PC-9 (cell line): ENCODE results near the gene COLGALT1.

ENCODE experiments used
- EZH2 ChIP-seq: fragments of 200-600 bp; sonication (generic); IDR thresholded peaks from 2 replicates; pipeline ENCODE4 v1.8.0; 2017; ENCODE audit warnings: antibody characterized with exemption, low read depth
- TF ChIP-seq, protein P1 (sequence below): fragments of 200-600 bp; sonication (generic); conservative IDR thresholded peaks from 2 replicates; pipeline ENCODE4 v1.6.1; 2017; ENCODE audit warnings: mixed run types, antibody characterized with exemption, mild to moderate bottlenecking, moderate library complexity

DNA sequence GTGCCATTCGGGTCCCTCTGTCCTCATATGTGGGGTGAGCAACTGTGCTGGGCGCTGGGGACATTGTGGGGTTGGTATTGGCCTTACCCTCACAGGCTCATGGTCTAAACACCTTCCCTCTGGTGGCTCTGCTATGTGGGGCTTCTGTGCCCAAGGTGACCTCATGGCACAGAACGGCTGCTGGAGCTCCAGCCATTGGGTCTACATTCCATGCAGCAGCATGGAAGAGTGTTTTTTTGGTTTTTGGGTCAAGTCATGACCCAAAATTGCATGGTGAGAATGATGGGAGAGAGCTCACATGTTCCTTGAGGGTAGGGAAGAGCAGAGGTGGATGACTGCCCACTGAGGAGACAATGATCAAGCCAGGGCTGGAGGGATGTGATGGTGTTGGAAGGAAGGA, 26.8 kb upstream of the COLGALT1 start:
- TF ChIP-seq, protein P1, sequence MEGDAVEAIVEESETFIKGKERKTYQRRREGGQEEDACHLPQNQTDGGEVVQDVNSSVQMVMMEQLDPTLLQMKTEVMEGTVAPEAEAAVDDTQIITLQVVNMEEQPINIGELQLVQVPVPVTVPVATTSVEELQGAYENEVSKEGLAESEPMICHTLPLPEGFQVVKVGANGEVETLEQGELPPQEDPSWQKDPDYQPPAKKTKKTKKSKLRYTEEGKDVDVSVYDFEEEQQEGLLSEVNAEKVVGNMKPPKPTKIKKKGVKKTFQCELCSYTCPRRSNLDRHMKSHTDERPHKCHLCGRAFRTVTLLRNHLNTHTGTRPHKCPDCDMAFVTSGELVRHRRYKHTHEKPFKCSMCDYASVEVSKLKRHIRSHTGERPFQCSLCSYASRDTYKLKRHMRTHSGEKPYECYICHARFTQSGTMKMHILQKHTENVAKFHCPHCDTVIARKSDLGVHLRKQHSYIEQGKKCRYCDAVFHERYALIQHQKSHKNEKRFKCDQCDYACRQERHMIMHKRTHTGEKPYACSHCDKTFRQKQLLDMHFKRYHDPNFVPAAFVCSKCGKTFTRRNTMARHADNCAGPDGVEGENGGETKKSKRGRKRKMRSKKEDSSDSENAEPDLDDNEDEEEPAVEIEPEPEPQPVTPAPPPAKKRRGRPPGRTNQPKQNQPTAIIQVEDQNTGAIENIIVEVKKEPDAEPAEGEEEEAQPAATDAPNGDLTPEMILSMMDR = no peak
- TF ChIP-seq EZH2 = no peak
